Muscle of back (tissue), 11 donors: ENCODE results near the gene TNS3. TPM values are rescaled to one million over a fixed set of nuclear protein-coding genes. Genes with fewer than 3 reads are reported as not detected.
"Not testable (repeated sequence)": the region's sequence is repeated elsewhere in the genome, so short reads cannot be mapped to it uniquely, and the experiment has no call there.

Experiments used
- DNase-seq, 3 donors: peaks; one replicate each; pipeline versions ENCODE4 v3.0.0 to v3.0.0-alpha.2; 2013
- polyA plus RNA-seq, 10 donors: library from polyadenylated mRNA; unstranded; fragments of 120-200 nt; gene quantifications; one replicate each; pipeline ENCODE4 v1.2.1, GENCODE V29; 2013; ENCODE audit not compliant: insufficient read length in 10 of 10

Gene TNS3
- polyA plus RNA-seq, 10 donors, result 24.5 to 51.0 (median 27.3) TPM

GRCh38 chr7:47543056-47543455 lies 38.9 kb downstream of the TNS3 start:
- no peak for DNase-seq

- no peak for DNase-seq
Observed at GRCh38 chr7:47542051-47542450, 39.9 kb downstream of the TNS3 start.

- DNase-seq, result not testable (repeated sequence)
Observed at GRCh38 chr7:47541485-47541884, 40.4 kb downstream of the TNS3 start.

GRCh38 chr7:47540387-47541350 lies 41.2 kb downstream of the TNS3 start:
- DNase-seq, result peak in 1 of 3 donors; percentile 42

- no peak for DNase-seq
Observed at GRCh38 chr7:47540053-47540386, 41.9 kb downstream of the TNS3 start.

GRCh38 chr7:47539398-47540052 lies 42.4 kb downstream of the TNS3 start:
- no peak for DNase-seq

- DNase-seq, result no peak
Observed at GRCh38 chr7:47538846-47539311, 43.0 kb downstream of the TNS3 start.

- DNase-seq, result peak; percentile 60 to 90 (median 85)
Observed at GRCh38 chr7:47537716-47538675, 43.9 kb downstream of the TNS3 start.

- peak; percentile 79 to 93 (median 85) for DNase-seq
Observed at GRCh38 chr7:47536661-47537611, 45.0 kb downstream of the TNS3 start.

GRCh38 chr7:47535704-47536628 lies 45.9 kb downstream of the TNS3 start:
- peak in 1 of 3 donors; percentile 42 for DNase-seq

- DNase-seq, result peak in 1 of 3 donors; percentile 75
Observed at GRCh38 chr7:47535035-47535703, 46.7 kb downstream of the TNS3 start.

- DNase-seq, result no peak
Observed at GRCh38 chr7:47534322-47535034, 47.4 kb downstream of the TNS3 start.

GRCh38 chr7:47531584-47532492 lies 50.1 kb downstream of the TNS3 start:
- DNase-seq, result no peak

- DNase-seq, result no peak
Observed at GRCh38 chr7:47529826-47530555, 51.9 kb downstream of the TNS3 start.

- no peak for DNase-seq
Observed at GRCh38 chr7:47529405-47529804, 52.5 kb downstream of the TNS3 start.

GRCh38 chr7:47528471-47528870 lies 53.4 kb downstream of the TNS3 start:
- DNase-seq, result no peak
